COLO829 (cell line): Measurements from ENCODE around the gene CCDC74B.
"Not testable (repeated sequence)": the region's sequence is repeated elsewhere in the genome, so short reads cannot be mapped to it uniquely, and the experiment has no call there.

ENCODE experiments used
- DNase-seq: peaks from one replicate; pipeline ENCODE4 v3.0.0; 2012; ENCODE audit warnings: low spot score

CCDC74B gene

DNA sequence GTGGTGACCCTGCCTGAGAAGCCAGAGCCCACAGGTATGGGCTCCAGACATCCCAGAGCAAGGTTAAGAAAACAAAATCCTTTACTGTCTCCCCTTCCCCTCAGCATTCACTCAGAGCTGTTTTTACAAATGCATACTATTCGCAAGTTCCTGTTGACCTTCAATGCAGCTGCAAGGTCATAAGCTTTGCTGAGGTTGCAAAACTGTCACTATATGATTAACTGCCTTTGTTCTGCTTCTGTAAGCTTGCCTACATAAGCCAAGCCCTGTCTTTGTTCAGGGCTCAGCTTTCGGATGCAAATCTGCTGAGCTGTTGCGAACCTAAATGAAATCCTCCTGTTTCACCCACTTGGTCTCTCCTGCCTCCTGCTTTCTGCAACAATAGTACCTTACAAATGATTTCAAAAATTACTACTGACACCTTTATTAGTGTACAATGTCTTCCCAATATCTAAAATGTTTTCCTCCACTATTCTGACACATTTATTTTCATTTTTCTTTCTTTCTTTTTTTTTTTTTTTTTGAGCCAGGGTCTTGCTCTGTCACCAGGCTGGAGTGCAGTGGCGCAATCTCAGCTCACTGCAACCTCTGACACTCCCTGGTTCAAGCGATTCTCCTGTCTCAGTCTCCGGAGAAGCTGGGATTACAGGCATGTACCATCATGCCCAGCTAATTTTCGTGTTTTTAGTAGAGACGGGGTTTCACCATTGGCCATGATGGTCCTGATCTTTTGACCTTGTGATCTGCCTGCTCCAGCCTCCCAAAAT lies 42.1 kb downstream of the CCDC74B start:
- DNase-seq: not testable (repeated sequence)
